RPMI7951 (cell line): ENCODE data around the gene CEP68. TPM values are rescaled to one million over a fixed set of nuclear protein-coding genes. Genes with fewer than 3 reads are reported as not detected.
"Not testable (repeated sequence)": the region's sequence is repeated elsewhere in the genome, so short reads cannot be mapped to it uniquely, and the experiment has no call there.

Experiments used
- DNase-seq: peaks from one replicate; pipeline ENCODE4 v3.0.0-alpha.2; 2012; ENCODE audit warnings: low read depth
- total RNA-seq: library from RNA; depleted of rRNA; stranded (reverse); fragments of >200 nt; shearing (Covaris generic); gene quantifications from 2 replicates; pipeline ENCODE4 v1.2.3, GENCODE V29; 2014

The CEP68 gene
- total RNA-seq, 1 experiment from 2014 or later, result 5.6 TPM

DNA sequence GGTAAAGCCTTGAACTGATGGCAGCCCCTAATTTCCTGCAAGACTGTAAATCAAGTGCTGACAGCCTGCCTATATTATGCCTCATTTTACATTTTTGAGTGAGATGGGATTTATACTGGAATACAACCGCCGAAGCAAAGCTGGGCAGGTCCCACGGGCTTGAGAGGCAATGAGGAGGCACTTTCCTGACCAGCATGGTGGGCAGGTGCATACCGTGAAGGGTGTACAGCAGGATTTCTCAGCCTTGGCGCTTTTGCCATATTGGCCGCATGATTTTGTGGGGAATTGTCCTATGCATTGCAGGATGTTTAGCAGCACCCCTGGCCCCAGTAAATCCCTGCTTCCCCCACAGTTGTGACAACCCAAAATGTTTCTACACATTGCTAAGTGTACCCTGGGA lies 22.8 kb downstream of the CEP68 start:
- no peak for DNase-seq

DNA sequence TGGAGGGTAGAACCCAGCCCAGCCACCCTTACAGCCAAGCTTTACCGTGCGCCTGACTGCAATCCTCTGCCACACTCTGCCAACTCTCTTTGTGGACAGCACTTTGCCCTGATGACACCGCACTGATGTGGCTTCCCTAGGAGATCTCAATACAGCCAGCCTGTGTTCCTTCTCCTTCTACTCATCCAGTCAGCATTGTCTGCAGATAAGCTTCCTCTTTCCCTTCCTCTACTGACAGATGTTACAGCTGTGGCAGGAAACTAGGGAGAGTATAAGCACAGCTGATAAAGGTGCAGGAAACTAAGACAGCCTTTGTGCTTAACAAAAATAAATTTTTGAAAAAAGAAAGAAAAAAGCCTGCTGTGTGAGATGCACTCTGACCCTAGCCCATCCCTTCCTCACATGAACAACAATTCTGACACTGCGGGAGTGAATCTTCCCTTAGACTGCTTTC lies 25.0 kb downstream of the CEP68 start:
- no peak for DNase-seq

DNA sequence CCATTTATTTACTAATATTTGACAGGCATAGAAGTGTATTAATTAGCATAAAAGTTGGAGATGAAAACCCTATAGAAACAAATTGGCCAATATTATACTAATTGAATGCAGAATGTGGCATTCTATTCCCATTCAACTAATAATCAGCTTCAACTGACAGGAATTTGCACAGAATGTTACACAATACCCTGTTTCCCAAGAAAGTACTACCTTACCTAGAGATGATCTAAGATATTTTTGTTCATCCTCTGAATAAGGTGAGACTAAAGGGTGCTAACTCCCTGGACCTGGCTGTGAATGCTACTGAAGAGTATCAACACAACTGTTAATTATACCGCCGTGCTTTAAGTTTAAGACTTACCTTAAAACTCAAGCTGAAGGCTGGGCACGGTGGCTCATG lies 28.9 kb downstream of the CEP68 start:
- DNase-seq, result no peak

DNA sequence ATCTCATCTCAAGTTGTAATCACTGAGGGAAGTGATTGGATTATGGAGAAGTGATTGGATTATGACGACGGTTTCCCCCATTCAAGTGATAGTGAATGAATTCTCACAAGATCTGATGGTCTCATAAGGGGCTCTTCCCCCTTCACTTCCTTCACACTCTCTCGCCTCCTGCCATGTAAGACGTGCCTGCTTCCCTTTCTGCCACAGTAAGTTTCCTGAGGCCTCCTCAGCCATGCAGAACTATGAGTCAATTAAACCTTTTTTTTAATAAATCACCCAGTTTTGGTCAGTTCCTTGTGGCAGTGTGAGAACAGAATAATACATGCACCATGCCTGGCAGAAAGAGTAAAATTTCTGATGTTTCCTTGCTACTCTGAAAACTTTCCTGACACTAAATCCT lies 36.6 kb downstream of the CEP68 start:
- DNase-seq, result no peak

DNA sequence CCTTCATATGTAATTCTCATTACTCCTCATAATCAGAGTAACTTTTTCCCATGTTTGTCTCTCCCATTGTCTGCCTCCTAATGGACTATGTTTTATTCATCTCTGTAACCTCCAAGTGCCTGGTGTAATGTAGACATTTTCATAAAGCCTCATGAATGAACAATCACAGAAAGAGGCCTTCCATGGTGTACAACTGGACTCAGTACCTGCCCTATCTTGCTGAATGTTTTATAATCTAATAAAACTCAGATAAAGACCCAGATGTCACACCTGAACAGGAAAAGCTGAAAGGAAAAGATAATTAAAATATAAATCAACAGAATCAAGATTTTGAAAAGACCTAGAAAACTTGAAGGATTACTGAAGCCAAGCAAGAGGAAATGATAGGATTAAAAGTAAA lies 37.0 kb downstream of the CEP68 start:
- no peak for DNase-seq

DNA sequence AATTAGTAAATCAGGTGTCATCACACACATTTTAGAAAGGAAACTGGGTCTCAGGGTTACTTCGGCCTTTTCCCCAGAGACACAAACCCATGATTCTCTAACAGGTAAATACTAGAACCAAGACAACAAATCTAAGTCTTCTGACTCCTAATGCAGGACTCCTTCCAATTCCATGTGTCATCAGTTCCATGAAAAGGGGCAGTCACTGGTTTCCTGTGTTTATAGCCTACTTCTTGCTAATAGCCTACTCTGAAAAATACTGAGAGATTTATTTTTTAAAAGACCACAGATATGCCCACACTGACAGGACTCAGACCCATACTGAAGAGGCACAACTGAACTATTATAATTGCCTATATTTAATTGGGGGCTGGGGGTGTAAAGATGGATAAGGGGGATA lies 40.7 kb downstream of the CEP68 start:
- DNase-seq, result no peak

DNA sequence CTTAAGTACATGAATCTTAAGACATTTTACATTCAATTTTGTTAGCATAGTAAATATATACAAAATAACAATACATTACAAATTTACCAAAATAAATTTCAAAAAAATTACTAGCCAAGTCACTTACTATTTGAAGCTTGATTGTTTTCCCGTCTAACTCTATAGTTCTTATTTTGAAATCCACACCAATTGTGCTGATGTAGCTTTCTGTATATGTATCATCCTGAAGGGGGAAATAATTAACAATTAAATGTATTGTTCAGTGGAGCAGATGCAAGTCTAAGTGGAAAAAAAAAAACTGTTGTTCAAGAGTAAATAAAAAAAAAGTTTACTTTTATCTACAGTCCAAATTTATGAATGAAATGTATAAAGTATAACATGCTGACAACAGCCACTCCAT lies 41.6 kb downstream of the CEP68 start:
- DNase-seq, result no peak

DNA sequence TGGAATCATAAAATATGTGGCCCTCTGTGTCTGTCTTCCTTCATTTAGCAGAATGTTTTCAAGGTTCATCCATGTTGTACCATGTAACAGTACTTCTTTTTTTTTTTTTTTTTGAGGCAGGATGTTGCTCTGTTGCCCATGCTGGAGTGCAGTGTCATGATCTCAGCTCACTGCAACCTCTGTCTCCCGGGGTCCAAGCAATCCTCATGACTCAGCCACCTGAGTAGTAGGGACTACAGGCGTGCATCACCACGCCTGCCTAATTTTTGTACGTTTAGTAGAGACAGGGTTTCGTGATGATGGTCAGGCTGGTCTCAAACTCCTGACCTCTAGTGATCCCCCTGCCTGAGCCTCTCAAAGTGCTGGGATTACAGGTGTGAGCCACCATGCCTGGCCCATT lies 42.5 kb downstream of the CEP68 start:
- DNase-seq, result no peak

DNA sequence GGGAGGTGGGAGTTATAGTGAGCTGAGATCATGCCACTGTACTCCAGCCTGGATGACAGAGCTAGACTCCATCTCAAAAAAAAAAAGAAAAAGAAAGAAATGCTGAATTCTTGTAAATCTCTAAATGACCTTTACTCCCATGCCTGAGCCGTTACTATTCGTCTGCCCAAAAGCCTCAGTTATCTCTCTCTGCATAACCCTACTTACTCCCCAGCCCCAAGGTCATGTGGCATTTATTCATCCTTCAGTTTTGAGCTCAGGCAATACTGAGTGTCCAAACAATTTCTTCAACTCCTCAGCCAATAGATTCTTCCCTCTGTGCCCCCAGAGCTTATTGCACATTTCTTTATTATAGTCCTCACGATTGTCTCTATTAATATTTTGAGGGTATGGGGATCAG lies 44.9 kb downstream of the CEP68 start:
- no peak for DNase-seq

DNA sequence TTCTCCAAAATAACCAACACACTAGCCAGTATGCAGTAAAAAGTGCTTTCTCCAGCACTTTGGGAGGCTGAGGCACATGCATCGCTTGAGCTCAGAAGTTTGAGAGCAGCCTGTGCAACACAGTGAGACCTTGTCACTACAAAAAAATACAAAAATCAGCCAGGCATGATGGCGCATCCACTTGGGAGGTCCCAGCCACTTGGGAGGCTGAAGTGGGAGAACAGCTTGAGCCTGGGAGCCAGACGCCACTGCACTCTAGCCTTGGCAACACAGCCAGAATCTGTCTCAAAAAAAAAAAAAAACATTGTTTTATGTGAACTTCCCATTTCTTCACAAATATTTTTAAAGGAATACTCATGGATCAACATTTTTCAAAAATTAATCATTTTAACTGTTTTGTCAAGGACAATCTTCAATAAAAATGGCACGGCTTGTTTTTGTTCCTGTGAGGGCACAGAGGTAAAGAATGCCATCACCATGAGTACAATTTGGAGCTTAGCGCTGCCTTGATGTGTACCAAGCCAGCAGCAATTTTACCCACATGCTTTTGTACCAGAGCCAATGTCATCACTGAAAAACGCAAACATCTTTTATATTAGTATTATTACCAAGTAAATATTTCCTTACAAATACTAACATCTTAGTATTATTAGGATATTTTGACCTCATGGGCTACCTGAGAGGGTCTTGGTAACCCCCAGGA lies 46.9 kb downstream of the CEP68 start:
- no peak for DNase-seq

DNA sequence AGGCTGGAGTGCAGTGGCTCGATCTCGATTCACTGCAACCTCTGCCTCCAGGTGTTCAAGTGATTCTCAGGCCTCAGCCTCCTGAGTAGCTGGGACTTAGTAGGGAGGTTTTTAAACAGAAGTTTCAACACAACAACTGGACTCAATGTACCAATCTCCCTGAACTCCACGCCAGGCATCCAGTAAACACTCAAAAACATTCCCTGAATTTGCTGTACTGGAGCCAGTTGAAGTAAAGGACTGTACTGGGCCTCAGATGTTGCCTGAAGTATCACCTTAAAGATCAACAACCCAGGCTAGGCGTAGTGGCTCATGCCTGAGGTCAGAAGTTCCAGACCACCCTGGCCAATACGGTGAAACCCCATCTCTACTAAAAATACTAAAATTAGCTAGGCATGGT lies 51.3 kb downstream of the CEP68 start:
- no peak for DNase-seq

DNA sequence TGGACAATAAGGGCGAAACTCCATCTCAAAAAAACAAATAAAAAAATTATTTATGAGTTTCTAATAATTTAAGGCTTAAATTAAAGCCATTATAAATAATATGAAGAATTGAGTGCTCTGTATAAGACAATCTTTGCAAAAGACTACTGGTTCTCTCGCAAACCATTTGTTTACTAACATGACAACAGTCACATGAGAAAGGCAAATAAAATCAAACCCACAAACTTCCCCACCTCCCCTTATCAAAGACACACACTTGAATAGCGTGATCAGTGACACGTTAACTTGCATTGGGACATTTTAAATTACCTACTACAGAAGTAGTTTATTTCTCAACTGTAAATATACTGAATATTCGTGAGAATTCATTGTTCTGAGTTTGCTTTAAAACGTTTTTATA lies 52.6 kb downstream of the CEP68 start:
- no peak for DNase-seq

DNA sequence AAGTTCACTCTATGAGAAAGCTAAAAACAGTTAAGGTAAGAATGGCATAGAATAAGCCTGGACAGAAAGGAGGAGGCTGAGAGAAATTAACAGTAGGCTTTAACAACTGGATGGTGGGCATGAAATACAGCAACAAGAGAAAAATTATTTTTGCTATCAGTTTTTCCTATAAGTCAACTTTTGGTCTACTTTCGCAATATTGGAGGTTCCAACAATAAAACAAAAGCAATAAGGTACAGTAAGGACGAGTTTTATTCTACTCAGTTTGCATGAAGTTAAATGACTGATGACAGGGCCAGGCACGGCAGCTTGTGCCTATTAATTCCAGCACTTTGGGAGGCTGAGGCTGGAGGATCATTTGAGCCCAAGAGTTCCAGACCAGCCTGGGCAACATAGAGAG lies 56.4 kb downstream of the CEP68 start:
- no peak for DNase-seq

DNA sequence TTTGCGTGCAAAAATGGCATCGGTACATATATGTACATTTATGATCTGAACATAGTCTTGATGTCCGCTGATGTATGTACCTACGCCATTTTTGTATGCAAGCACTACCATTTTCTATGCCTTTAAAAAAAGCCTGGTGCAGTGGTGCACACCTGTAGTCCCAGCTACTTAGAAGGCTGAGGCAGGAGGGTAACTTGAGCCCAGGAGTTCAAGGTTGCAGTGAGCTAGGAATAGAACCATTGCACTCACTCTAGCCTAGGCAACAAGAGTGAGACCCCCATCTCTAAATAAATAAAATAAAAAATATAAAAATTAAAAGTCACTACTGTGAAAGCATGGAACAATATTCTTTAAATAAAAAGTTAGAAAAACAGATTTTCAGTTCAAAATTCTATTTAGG lies 57.0 kb downstream of the CEP68 start:
- DNase-seq, result no peak

DNA sequence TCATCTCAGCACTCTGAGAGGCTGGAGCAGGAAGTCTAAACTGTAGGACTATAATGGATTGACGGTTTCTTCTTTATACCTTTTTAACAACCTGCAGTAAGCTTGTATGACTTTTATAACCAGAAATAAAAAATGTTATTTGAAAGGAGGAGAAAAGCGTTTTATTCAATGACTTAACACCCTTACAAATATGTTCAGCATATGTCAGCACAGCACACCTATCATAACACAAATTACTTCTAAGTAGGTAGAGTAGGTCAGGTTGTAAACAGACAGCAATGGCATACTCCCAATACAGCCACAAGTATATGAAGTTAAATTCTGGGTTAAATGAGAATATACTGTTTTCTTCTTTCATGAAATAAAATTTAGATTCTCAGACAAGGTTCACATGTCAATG lies 57.6 kb downstream of the CEP68 start:
- DNase-seq, result no peak

DNA sequence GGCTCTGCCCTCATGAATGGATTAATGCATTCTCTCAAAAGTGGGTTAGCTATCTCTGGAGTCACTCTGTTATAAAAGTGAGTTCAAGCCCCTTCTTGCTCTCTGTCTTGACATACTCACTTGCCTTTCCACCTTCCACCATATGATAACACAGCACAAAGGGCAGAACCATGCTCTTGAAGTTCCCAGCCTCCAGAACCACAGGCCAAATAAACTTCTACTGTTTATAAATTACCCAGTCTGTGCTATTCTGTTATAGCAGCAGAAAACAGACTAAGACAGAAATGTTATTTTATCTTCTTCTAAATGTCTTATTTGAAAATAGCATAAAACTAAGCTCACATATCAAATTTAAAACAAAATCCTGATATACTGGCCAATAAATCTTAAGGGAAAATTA lies 58.7 kb downstream of the CEP68 start:
- no peak for DNase-seq

DNA sequence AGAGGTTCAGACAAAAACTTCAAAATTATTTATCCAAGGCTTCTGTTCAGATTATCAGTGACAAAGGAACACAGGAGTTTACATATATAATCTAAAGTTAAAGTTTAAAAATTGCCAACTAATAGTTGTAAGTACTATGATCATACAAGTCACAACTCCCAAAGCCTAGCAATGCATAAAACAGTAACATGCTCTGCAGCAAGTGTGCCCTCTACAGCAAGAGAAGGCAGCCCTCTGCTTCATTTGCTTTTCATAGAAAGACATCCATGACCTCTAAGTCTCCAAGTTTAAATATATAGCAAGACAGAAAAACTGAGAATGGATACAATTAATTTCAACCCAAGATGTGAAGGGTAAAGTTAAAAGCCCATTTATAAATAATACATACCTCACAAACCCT lies 60.4 kb downstream of the CEP68 start:
- no peak for DNase-seq

DNA sequence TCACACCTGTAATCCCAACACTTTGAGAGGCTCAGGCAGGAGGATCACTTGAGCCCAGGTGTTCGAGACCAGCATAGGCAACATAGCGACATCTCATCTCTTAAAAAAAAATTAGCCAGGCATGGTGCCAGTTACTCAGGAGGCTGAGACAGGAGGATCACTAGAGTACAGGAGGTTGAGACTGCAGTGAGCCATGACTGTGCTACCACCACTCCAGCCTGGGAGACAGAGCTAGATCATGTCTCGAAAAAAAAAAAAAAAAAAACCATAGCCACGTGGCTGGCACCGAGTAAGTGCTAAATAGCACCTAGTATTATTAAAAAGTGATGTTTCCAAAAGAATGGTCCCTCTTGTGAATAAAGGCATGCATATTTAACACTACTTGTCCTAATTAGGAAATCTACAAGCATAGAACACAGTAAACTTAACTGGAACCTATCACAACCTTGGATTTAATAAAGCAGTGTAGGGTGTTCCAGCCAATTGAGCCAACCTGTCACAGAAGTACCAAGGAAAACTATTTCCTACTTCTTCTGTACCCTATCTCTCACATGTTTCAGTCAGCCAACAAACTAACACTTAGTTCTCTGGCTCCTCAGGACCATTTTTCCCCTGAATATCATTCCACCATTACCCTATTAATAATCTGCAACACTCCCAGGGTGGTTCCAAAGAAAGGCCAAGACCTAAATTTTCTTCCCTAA lies 64.9 kb downstream of the CEP68 start:
- no peak for DNase-seq

DNA sequence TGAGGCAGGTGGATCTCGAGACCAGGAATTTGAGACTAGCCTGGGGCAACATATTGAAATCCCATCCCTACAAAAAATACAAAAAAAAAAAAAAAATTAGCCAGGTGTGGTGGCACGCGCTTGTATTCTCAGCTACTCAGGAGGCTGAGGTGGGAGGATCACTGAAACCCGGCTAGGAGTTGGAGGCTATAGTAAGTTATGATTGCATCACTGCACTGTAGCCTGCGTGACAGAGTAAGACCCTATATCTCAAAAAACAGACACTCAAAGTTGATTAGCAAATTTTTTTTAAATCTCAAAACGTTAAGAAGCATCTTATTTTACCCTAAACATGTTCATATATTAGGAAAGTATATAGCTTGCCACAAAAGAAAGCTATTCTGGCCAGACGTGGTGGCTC lies 66.1 kb downstream of the CEP68 start:
- DNase-seq, result no peak

DNA sequence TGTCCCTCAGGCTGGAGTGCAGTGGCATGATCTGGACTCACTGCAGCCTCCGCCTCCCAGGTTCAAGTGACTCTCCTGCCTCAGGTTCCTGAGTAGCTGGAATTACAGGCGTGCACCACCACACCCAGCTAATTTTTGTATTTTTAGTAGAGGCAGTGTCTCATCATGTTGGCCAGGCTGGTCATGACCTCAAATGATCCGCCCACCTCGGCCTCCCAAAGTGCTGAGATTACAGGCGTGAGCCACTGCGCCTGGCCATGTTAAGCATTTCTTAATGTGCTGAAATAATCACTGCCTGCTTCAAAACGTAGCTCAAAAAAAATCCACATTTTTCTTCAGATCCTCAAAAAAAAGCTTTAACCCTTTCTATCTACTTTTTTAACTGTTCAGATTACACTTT lies 69.2 kb downstream of the CEP68 start:
- not testable (repeated sequence) for DNase-seq

DNA sequence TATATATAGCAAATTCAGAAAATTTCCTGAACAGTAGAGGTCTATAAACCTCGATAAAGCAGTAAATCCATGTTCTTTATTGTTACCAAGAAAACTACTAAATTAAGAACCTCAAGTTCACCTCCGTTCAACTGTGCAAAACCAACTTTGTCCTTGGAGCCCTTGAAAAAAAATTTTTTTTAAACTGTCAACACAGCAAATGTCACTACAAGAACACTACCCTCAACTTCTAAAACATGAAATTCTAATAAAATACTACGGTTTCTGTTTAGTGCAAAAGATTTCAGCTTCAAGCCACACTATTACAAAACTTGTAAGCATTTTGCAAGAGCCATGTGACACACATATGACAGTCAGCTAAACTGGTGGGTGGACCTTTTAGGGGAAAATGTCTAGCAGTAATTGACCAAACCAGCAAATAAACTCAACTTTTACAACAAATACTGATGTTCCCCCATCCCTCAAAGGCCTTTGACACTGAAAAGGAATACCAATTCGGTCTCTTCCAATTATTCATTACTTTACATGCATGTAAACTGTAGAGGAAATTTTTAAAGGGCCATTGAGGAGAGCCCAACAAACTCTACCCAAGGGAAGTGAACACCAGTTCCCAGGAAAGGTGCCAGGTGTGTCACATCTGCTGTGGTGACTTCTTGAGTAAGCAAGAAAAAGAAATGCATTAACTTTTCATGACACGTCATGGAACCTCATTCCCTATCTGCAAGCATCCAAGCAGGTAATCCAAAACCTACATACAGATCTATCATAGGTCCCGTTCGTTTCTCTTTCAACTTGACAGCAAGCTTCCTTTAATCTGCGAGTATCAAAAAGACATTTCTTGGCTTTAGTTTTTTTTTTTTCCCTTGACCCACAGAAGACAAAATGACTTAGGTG lies 72.3 kb downstream of the CEP68 start:
- DNase-seq, result peak; percentile 20

DNA sequence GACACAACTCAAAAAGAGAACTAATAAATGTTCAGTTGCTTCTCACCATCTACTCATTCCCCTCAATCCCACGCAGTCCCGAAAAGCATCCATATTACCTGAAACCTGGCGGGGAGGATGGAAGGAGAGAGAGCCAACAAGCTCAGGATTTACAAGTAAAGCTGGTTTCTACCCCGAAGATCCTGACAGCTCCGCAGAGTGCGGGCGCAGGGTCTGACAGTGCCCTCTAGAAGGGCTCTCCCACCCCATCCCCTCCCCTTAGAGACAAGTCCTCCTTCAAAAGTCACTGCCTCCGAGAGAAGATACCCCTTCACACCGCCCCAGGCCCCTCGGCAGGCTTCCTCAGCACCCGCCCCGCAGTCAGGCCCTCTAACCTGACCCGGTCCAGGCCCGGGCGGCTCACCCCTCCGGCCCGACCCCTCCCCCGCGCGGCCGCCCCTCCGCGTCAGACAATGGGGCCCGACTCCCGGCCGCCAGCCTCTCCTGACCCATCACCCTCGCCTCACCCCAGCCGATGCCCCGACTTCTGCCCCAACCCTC lies 73.1 kb downstream of the CEP68 start:
- DNase-seq, result peak; percentile 15
